HepG2 (cell line): ENCODE measurements around the gene EFS. TPM values are rescaled to one million over a fixed set of nuclear protein-coding genes. Genes with fewer than 3 reads are reported as not detected.

Experiments used
- ATAC-seq: fragments of 200-7000 bp; cut with Tn5 transposase; 3 replicates; pipeline ENCODE4 v1.9.1; 2020; ENCODE audit warnings: mild to moderate bottlenecking, moderate library complexity
- BruUV-seq: library from RNA; stranded (reverse); fragments of 400-500 nt; replicated peaks from 2 replicates; lab custom pipeline; 2021; lab: Mats Ljungman, UMichigan
- CTCF ChIA-PET: fragments of 300-600 bp; formaldehyde crosslinking; extraction: SDS; loops from one replicate; lab custom pipeline; 2021; ENCODE audit warnings: low total read pairs, inconsistent platforms, low intra/inter-chr PET ratio; lab: Yijun Ruan, JAX
- POLR2A ChIA-PET: fragments of 350-600 bp; sonication (Branson Sonifier 250); formaldehyde crosslinking; loops from one replicate; lab custom pipeline; 2020; ENCODE audit warnings: antibody characterized with exemption, inconsistent platforms; lab: Yijun Ruan, JAX
- DNase-seq: peaks from one replicate; pipeline ENCODE4 v3.0.0-alpha.2; 2015; ENCODE audit warnings: low spot score
- FAIRE-seq: peaks from 3 replicates; lab custom pipeline; 2011; peaks lifted over from hg19 to GRCh38; lab: Jason Lieb, UNC
- H2AFZ ChIP-seq: one replicate; pipeline ENCODE4 v1.6.1; 2011; ENCODE audit warnings: low read length, inconsistent platforms
- H3K27ac ChIP-seq: fragments of 300-600 bp; 3 replicates; pipeline ENCODE4 v1.8.0; 2011; ENCODE audit warnings: mixed run types, mild to moderate bottlenecking, mixed read lengths, low read length, inconsistent platforms; ENCODE audit not compliant: insufficient read depth; ENCODE audit errors: extremely low read length
- H3K27me3 ChIP-seq, 2 experiments: fragments of 200-600 bp in 1 of 2; 2 replicates in 1 of 2; 3 replicates in 1 of 2; pipeline versions ENCODE4 v1.6.0 to v1.8.0; 2011; ENCODE audit warnings: low read length in 2 of 2, mild to moderate bottlenecking in 2 of 2, moderate library complexity in 2 of 2, inconsistent platforms in 1 of 2; ENCODE audit not compliant: insufficient read depth in 2 of 2, control insufficient read depth in 1 of 2
- H3K36me3 ChIP-seq, 2 experiments: fragments of 200-600 bp in 1 of 2; replicated peaks in 1 of 2; 2 replicates in 1 of 2; 3 replicates in 1 of 2; pipeline versions ENCODE4 v1.5.1 to v1.8.0; 2011; ENCODE audit warnings: low read length in 2 of 2, inconsistent platforms in 1 of 2; ENCODE audit not compliant: insufficient read depth in 2 of 2, control insufficient read depth in 1 of 2
- H3K4me1 ChIP-seq: 2 replicates; pipeline ENCODE4 v1.5.1; 2012; ENCODE audit warnings: low read length, inconsistent platforms; ENCODE audit not compliant: insufficient read depth
- H3K4me2 ChIP-seq: 2 replicates; pipeline ENCODE4 v1.6.0; 2011; ENCODE audit warnings: low read depth, low read length, inconsistent platforms
- H3K4me3 ChIP-seq, 3 experiments: fragments of 200-600 bp in 1 of 3; sonication (generic), shearing (Covaris generic) in 1 of 3; replicated peaks in 1 of 3; 2 replicates each; pipeline ENCODE4 v1.5.1; 2011 to 2016; ENCODE audit warnings: low read length in 3 of 3, inconsistent platforms in 2 of 3, low read depth in 2 of 3, mild to moderate bottlenecking in 2 of 3, control low read depth in 1 of 3, mixed read lengths in 1 of 3; ENCODE audit not compliant: insufficient read depth in 1 of 3
- H3K79me2 ChIP-seq: one replicate; pipeline ENCODE4 v1.6.1; 2011; ENCODE audit warnings: low read length, inconsistent platforms; ENCODE audit not compliant: insufficient read depth
- H3K9ac ChIP-seq: 2 replicates; pipeline ENCODE4 v1.6.0; 2011; ENCODE audit warnings: mild to moderate bottlenecking, low read depth, low read length, inconsistent platforms; ENCODE audit not compliant: insufficient read depth
- H3K9me3 ChIP-seq: 2 replicates; pipeline ENCODE4 v1.5.1; 2012; ENCODE audit warnings: mild to moderate bottlenecking, low read length
- H4K20me1 ChIP-seq: 2 replicates; pipeline ENCODE4 v1.6.0; 2011; ENCODE audit warnings: inconsistent platforms, mild to moderate bottlenecking, low read length, moderate library complexity; ENCODE audit not compliant: insufficient read depth
- CEBPG ChIP-seq: IDR thresholded peaks from 2 replicates; pipeline ENCODE4 v1.6.1; 2016
- DZIP1 ChIP-seq: sonication (generic); formaldehyde crosslinking; IDR thresholded peaks from 2 replicates; pipeline ENCODE4 v1.5.0; 2020; ENCODE audit warnings: mild to moderate bottlenecking, missing genetic modification reagents
- GRHL1 ChIP-seq: sonication (generic); formaldehyde crosslinking; conservative IDR thresholded peaks from 2 replicates; pipeline ENCODE4 v1.8.0; 2022; ENCODE audit warnings: missing genetic modification reagents
- HMG20A ChIP-seq: IDR thresholded peaks from 2 replicates; pipeline ENCODE4 v1.6.1; 2016; ENCODE audit warnings: borderline replicate concordance
- MNT ChIP-seq: fragments of 450-650 bp; IDR thresholded peaks from 2 replicates; pipeline ENCODE4 v1.6.1; 2016
- NFKB2 ChIP-seq: sonication (generic); formaldehyde crosslinking; IDR thresholded peaks from 2 replicates; pipeline ENCODE4 v1.4.0; 2020; ENCODE audit warnings: missing genetic modification reagents, borderline replicate concordance
- NRL ChIP-seq: sonication (generic); formaldehyde crosslinking; IDR thresholded peaks from 2 replicates; pipeline ENCODE4 v1.5.0; 2020; ENCODE audit warnings: missing genetic modification reagents, mild to moderate bottlenecking, moderate library complexity, borderline replicate concordance
- ZFY ChIP-seq: sonication (generic); formaldehyde crosslinking; IDR thresholded peaks from 2 replicates; pipeline ENCODE4 v1.4.0; 2020; ENCODE audit warnings: missing genetic modification reagents
- ZNF10 ChIP-seq: sonication (generic); formaldehyde crosslinking; IDR thresholded peaks from 2 replicates; pipeline ENCODE4 v1.4.0; 2020; ENCODE audit warnings: mild to moderate bottlenecking, low read depth, missing genetic modification reagents, borderline replicate concordance
- ZNF136 ChIP-seq: sonication (generic); formaldehyde crosslinking; IDR thresholded peaks from 2 replicates; pipeline ENCODE4 v1.8.1; 2022; ENCODE audit warnings: low read depth, mild to moderate bottlenecking, moderate library complexity, missing genetic modification reagents
- ZNF280B ChIP-seq: sonication (generic); formaldehyde crosslinking; IDR thresholded peaks from 2 replicates; pipeline ENCODE4 v1.5.0; 2020; ENCODE audit warnings: missing genetic modification reagents, mild to moderate bottlenecking, borderline replicate concordance
- ZNF558 ChIP-seq: sonication (generic); formaldehyde crosslinking; IDR thresholded peaks from 2 replicates; pipeline ENCODE4 v1.9.0; 2022; ENCODE audit warnings: mild to moderate bottlenecking, missing genetic modification reagents, borderline replicate concordance
- ZNF768 ChIP-seq: sonication (generic); formaldehyde crosslinking; IDR thresholded peaks from 2 replicates; pipeline ENCODE4 v1.4.0; 2020; ENCODE audit warnings: missing genetic modification reagents
- ZNF878 ChIP-seq: sonication (generic); formaldehyde crosslinking; IDR thresholded peaks from 2 replicates; pipeline ENCODE4 v1.8.1; 2023; ENCODE audit warnings: mild to moderate bottlenecking, missing genetic modification reagents, moderate library complexity
- ZNF891 ChIP-seq: sonication (generic); formaldehyde crosslinking; IDR thresholded peaks from 2 replicates; pipeline ENCODE4 v1.5.0; 2020; ENCODE audit warnings: mild to moderate bottlenecking, missing genetic modification reagents
- ZSCAN21 ChIP-seq: sonication (generic); formaldehyde crosslinking; IDR thresholded peaks from 2 replicates; pipeline ENCODE4 v1.8.0; 2022; ENCODE audit warnings: mild to moderate bottlenecking, missing genetic modification reagents, moderate library complexity, borderline replicate concordance
- WGBS: methylation state at CpG from one replicate; pipeline ENCODE4 v1.1.6; 2017; ENCODE audit warnings: low lambda C conversion rate; 5-methylcytosine and 5-hydroxymethylcytosine counted together
- in situ Hi-C: cut with HindIII; loops from 2 replicates; pipeline ENCODE4 v1.10.0; 2017; ENCODE audit warnings: low pct_unique_long_range_greater_than_20kb; ENCODE audit not compliant: extremely low pct_ligation_motif_present
- intact Hi-C: fragments of 100-400 bp; cut with micrococcal nuclease; formaldehyde crosslinking; loops from one replicate; pipeline ENCODE4 v1.10.0; 2022; ENCODE audit not compliant: unreplicated experiment
- polyA plus RNA-seq, 8 experiments: library from polyadenylated mRNA; depleted of rRNA in 3 of 8; stranded (reverse) in 7 of 8; unstranded in 1 of 8; fragments of >200 nt; fragmentation: Illumina TruSeq in 4 of 8; extraction: Trizol in 4 of 8; gene quantifications; 2 replicates each; pipeline versions ENCODE4 v1.2.1 to v1.2.3, GENCODE V29; 2011 to 2016; ENCODE audit warnings: low read depth in 4 of 8, missing spikeins in 1 of 8, mixed read lengths in 1 of 8; ENCODE audit not compliant: insufficient read depth in 1 of 8
- total RNA-seq, 5 experiments: library from RNA; depleted of rRNA; stranded (reverse); fragments of >200 nt; fragmentation: Illumina TruSeq; extraction: Trizol; gene quantifications; 2 replicates each; pipeline ENCODE4 v1.2.3, GENCODE V29; 2016; ENCODE audit warnings: low read depth in 1 of 5

EFS gene
- total and polyA plus RNA-seq, 2 of the 13 experiments (the other 11 are each of a cell fraction or from before 2014, with no cell fraction given): not detected

GRCh38 chr14:23346693-23347405, 18.1 kb downstream of the EFS start:
- H2AFZ ChIP-seq: no peak overlapping the region
- no peak overlapping the region for H3K4me3 ChIP-seq
- no peak overlapping the region for H3K27ac ChIP-seq
- intact Hi-C loops (no loop called here), in situ Hi-C loops (no loop called here)
- no peak for DNase-seq
- ATAC-seq: peak; percentile 31
- H3K36me3 ChIP-seq: no peaks in the 10 kb centered on the region
- CTCF ChIA-PET: no interaction called here
- FAIRE-seq: no peak
- no peaks in the 10 kb centered on the region for H3K79me2 ChIP-seq
- H4K20me1 ChIP-seq: no peaks in the 10 kb centered on the region
- H3K9me3 ChIP-seq: no peaks in the 10 kb centered on the region
- TF ChIP-seq NRL (CRISPR knock-in tag) (peak; percentile 54), ZNF768 (peak; percentile 17; the same call in 1 of the 2 replicates), HMG20A (no peak), ZSCAN21 (CRISPR knock-in tag) (0 out of 2 replicates have a peak, but pooled peaks have one; percentile 26), ZNF878 (no peak), ZNF891 (CRISPR knock-in tag) (peak; percentile 14; the same call in 1 of the 2 replicates), ZNF136 (no peak), ZNF280B (CRISPR knock-in tag) (peak; percentile 75; the same call in 1 of the 2 replicates), DZIP1 (0 out of 2 replicates have a peak, but pooled peaks have one; percentile 42), ZFY (0 out of 2 replicates have a peak, but pooled peaks have one; percentile 20), ZNF10 (CRISPR knock-in tag) (no peak), GRHL1 (CRISPR knock-in tag) (no peak), MNT (peak; percentile 28; the same call in 1 of the 2 replicates), CEBPG (CRISPR knock-in tag) (no peak), ZNF558 (CRISPR knock-in tag) (0 out of 2 replicates have a peak, but pooled peaks have one; percentile 49), NFKB2 (CRISPR knock-in tag) (0 out of 2 replicates have a peak, but pooled peaks have one; percentile 23)
- peaks cover 5 to 73% of the 10 kb centered on the region in 2 experiments for H3K27me3 ChIP-seq
- POLR2A ChIA-PET: interaction anchor here (1.2 to 2.2 kb wide), 3 partner anchors 20 to 46 kb away, joined by 4 to 16 read pairs (median 5); partner anchors contain the start of gene PABPN1
- H3K9ac ChIP-seq: no peak overlapping the region
- no TSS peak for BruUV-seq
- 39% methylated on average over 27 of the region's 27 CpGs for WGBS
- H3K4me1 ChIP-seq: no peaks in the 10 kb centered on the region
- H3K4me2 ChIP-seq: no peak overlapping the region
